Activated CD4-positive, alpha-beta T cell treated with anti-CD3 and anti-CD28 coated beads, Interleukin-2, amount 50 U/mL, for 1 hour (primary cell): Measurements from ENCODE around the gene TCF7L2.
A peak's percentile ranks its signal among the peaks of the same experiment; 100 is the strongest.

Experiments
- DNase-seq: peaks from one replicate; pipeline ENCODE4 v3.0.0-alpha.2; 2020

Gene TCF7L2

GRCh38 chr10:113001599-113002448 lies 51.8 kb downstream of the TCF7L2 start:
- no peak for DNase-seq

- no peak for DNase-seq
These were observed 52.4 kb downstream of the TCF7L2 start for GRCh38 chr10:113002449-113002777.

- DNase-seq: no peak
These were observed 53.0 kb downstream of the TCF7L2 start for GRCh38 chr10:113003052-113003451.

GRCh38 chr10:113004069-113004618 lies 54.1 kb downstream of the TCF7L2 start:
- no peak for DNase-seq

- no peak for DNase-seq
These were observed 55.3 kb downstream of the TCF7L2 start for GRCh38 chr10:113005380-113005779.

GRCh38 chr10:113006656-113007342 lies 56.8 kb downstream of the TCF7L2 start:
- DNase-seq: no peak

- DNase-seq: peak; percentile 30
These were observed 57.3 kb downstream of the TCF7L2 start for GRCh38 chr10:113007343-113007771.

GRCh38 chr10:113007821-113008220 lies 57.8 kb downstream of the TCF7L2 start:
- DNase-seq: no peak

- DNase-seq: no peak
These were observed 61.7 kb downstream of the TCF7L2 start for GRCh38 chr10:113011592-113012374.

- no peak for DNase-seq
These were observed 65.2 kb downstream of the TCF7L2 start for GRCh38 chr10:113015201-113015600.

GRCh38 chr10:113017376-113017775 lies 67.3 kb downstream of the TCF7L2 start:
- no peak for DNase-seq

GRCh38 chr10:113018034-113018433 lies 68.0 kb downstream of the TCF7L2 start:
- no peak for DNase-seq

- no peak for DNase-seq
These were observed 69.0 kb downstream of the TCF7L2 start for GRCh38 chr10:113019096-113019495.

- DNase-seq: no peak
These were observed 69.8 kb downstream of the TCF7L2 start for GRCh38 chr10:113019692-113020474.

- no peak for DNase-seq
These were observed 70.4 kb downstream of the TCF7L2 start for GRCh38 chr10:113020475-113020753.

GRCh38 chr10:113020838-113021237 lies 70.8 kb downstream of the TCF7L2 start:
- no peak for DNase-seq

GRCh38 chr10:113021268-113022040 lies 71.4 kb downstream of the TCF7L2 start:
- no peak for DNase-seq

GRCh38 chr10:113022265-113022664 lies 72.2 kb downstream of the TCF7L2 start:
- DNase-seq: no peak

- no peak for DNase-seq
These were observed 73.0 kb downstream of the TCF7L2 start for GRCh38 chr10:113023017-113023416.

- DNase-seq: no peak
These were observed 74.9 kb downstream of the TCF7L2 start for GRCh38 chr10:113024930-113025329.

GRCh38 chr10:113025487-113025886 lies 75.4 kb downstream of the TCF7L2 start:
- no peak for DNase-seq

GRCh38 chr10:113026679-113027078 lies 76.6 kb downstream of the TCF7L2 start:
- no peak for DNase-seq
